SK-N-MC (cell line): ENCODE results near the gene SVBP.
A peak's percentile ranks its signal among the peaks of the same experiment; 100 is the strongest.

Experiments
- DNase-seq: peaks from one replicate; pipeline ENCODE4 v3.0.0-alpha.2; 2011; ENCODE audit warnings: low read depth, low spot score
- H3K27ac ChIP-seq: fragments of 200-600 bp; sonication (generic); 2 replicates; pipeline ENCODE4 v1.5.1; 2016; ENCODE audit warnings: mixed run types
- H3K36me3 ChIP-seq: fragments of 200-600 bp; sonication (generic); 2 replicates; pipeline ENCODE4 v1.6.1; 2017; ENCODE audit warnings: antibody characterized with exemption, low read length, mixed read lengths; ENCODE audit not compliant: insufficient read depth
- H3K4me3 ChIP-seq: fragments of 200-600 bp; sonication (generic); 2 replicates; pipeline ENCODE4 v1.5.1; 2016
- H3K9ac ChIP-seq: fragments of 200-600 bp; sonication (generic); 2 replicates; pipeline ENCODE4 v1.8.0; 2017; ENCODE audit warnings: mixed run types, mixed read lengths; ENCODE audit not compliant: insufficient read length
- H3K9me3 ChIP-seq: fragments of 200-600 bp; sonication (generic); 2 replicates; pipeline ENCODE4 v1.6.1; 2017; ENCODE audit warnings: low read depth, mild to moderate bottlenecking, antibody characterized with exemption, low read length, moderate library complexity, mixed read lengths
- EZH2 ChIP-seq: fragments of 200-600 bp; sonication (generic); IDR thresholded peaks from one replicate; pipeline ENCODE4 v1.6.1; 2017; ENCODE audit warnings: antibody characterized with exemption
- FOXP2 ChIP-seq: optimal IDR thresholded peaks from 2 replicates; pipeline ENCODE3; 2011; ENCODE audit warnings: mild to moderate bottlenecking, moderate library complexity; ENCODE audit not compliant: insufficient read depth; ENCODE audit errors: extremely low read length, control extremely low read depth
- POLR2AphosphoS5 ChIP-seq: IDR thresholded peaks from 2 replicates; pipeline ENCODE4 v1.6.1; 2012; ENCODE audit warnings: mild to moderate bottlenecking, low read depth, low read length, borderline replicate concordance

SVBP gene

DNA sequence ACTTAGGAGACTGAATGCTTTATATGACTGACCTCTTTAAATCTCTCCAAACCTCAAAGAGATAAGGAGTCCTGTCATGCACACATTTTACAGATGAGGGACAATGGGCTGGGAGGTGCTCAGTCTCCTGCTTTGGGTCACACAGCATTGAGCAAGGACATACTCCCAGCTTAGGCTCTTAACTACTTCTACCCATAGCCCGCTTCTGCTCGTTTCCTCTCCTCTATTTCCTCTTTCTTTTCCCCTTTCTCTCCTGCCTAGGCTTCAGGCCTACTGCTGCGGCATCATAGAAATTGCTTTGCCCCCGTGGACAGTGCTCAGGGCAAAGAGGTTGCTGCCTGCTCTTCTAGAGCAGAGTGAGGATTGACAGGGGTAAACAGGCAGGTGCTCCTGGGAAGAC is 16.8 kb upstream of the SVBP start:
- H3K9me3 ChIP-seq: no peaks in the 10 kb centered on the region
- TF ChIP-seq EZH2: no peak
- TF ChIP-seq POLR2AphosphoS5: no peak
- TF ChIP-seq FOXP2: no peak
- H3K27ac ChIP-seq: no peak overlapping the region
- DNase-seq: no peak
- H3K4me3 ChIP-seq: no peak overlapping the region
- no peak overlapping the region for H3K9ac ChIP-seq
- H3K36me3 ChIP-seq: no peaks in the 10 kb centered on the region

DNA sequence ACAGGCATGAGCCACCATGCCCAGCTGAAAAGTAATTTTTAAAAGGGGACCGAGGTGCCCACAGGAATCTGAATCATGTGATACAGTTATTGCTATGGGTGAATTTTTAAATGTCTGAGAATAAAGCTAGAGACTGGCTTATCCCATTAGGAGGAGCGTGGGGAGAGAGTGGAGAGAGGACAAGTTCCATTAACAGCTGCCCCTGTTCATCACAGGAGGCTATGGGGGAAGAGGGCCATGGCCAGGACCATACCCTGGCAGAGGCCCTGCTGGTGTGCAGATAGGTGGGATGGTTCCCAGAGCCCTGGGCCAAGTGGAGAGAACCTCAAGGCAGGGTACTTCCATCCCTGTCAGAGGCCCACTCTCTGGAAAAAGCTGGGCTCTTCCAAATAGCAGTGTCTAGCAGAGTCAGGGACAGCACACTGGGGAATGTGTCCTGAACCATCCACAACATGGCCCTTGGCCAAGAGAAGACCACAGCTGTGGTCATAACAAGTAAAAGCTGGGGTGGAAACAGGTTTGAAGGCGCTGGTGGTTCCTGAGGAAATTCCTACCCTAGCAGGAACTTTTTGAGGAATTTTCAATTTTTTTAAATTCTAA is 15.5 kb upstream of the SVBP start:
- TF ChIP-seq POLR2AphosphoS5 (no peak), EZH2 (no peak), FOXP2 (no peak)
- Histone ChIP-seq H3K9ac (no peak overlapping the region), H3K4me3 (no peak overlapping the region), H3K36me3 (no peaks in the 10 kb centered on the region), H3K27ac (no peak overlapping the region), H3K9me3 (no peaks in the 10 kb centered on the region)
- DNase-seq: no peak

DNA sequence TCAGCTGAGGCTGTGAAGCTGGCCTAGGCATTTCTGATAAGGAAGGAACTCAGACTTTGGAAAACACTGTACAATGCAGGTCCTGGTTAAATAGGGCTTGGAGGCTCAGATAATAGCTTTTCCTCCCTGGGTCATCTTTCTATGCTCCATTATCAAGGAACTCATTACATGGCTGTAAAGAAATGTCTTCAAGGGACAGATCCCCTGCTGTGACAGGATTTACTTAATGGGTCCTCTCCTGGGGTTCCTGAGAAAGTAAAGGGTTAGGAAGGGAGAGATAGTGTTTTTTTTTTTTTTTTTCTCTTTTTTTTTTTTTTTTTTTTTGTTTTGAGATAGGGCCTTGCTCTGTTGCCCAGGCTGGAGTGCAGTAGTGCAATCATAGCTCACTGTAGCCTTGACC is 14.1 kb upstream of the SVBP start:
- Histone ChIP-seq H3K4me3 (no peak overlapping the region), H3K36me3 (no peaks in the 10 kb centered on the region), H3K9me3 (no peaks in the 10 kb centered on the region), H3K27ac (no peak overlapping the region), H3K9ac (no peak overlapping the region)
- TF ChIP-seq POLR2AphosphoS5 (no peak), FOXP2 (no peak), EZH2 (no peak)
- DNase-seq: no peak

DNA sequence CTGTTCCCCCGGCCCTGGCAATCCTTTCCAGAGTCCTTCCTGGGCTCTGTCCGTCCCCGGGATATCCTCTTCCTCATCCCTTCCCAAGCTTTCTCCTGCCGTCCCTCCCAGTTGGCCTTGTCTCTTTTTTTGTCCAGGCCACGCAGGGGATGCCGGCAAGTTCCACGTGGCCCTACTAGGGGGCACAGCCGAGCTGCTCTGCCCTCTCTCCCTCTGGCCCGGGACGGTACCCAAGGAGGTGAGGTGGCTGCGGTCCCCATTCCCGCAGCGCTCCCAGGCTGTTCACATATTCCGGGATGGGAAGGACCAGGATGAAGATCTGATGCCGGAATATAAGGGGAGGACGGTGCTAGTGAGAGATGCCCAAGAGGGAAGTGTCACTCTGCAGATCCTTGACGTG is 13.4 kb upstream of the SVBP start:
- Histone ChIP-seq H3K36me3 (no peaks in the 10 kb centered on the region), H3K27ac (no peak overlapping the region), H3K9ac (no peak overlapping the region), H3K4me3 (no peak overlapping the region), H3K9me3 (no peaks in the 10 kb centered on the region)
- TF ChIP-seq FOXP2 (no peak), EZH2 (no peak), POLR2AphosphoS5 (no peak)
- DNase-seq: no peak

DNA sequence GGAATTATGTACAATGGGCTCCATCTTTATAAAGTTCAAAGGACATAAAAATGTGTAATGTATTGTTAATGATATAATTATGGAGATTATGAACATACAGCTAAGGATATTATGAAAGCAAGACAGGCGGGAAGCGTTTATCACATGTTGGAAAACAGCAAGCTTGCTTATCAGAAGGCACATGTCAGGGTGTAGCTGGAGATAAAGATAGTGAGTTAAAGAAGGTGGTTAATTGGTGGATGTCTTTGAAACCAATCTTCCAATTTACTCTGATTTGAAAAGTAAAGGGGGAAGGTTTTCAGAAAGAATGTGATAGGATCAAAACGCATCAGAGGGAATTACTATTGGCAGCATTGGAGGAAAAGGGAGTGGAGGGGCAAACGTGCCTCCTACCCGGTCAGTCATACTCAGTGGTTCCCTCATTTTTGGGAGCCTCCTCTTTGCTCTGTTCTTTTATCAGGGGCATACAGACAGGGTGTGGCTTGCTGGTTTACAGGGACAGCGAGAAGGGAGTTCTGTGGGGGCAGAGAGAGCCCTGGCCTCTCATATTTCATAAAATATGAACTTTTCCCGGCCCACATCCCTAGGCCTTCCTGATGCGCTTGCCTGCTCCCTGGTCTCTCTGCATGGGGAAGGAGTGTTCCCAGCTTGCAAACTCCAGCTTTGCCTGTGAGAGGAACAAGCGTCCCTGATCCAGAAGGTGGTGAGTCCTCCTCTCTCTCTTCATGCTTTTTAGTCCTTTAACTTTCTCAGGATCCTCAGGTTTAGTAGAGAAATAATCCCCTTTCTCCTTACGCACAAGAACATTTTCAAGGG is 8.0 kb upstream of the SVBP start:
- H3K36me3 ChIP-seq: 0 out of 2 replicates have a peak, but pooled peaks cover 4% of the 10 kb centered on the region
- H3K4me3 ChIP-seq: no peak overlapping the region
- DNase-seq: no peak
- H3K9me3 ChIP-seq: no peaks in the 10 kb centered on the region; the same call in 1 of the 2 replicates
- H3K9ac ChIP-seq: no peak overlapping the region
- TF ChIP-seq FOXP2 (no peak), EZH2 (no peak), POLR2AphosphoS5 (no peak)
- no peak overlapping the region for H3K27ac ChIP-seq

DNA sequence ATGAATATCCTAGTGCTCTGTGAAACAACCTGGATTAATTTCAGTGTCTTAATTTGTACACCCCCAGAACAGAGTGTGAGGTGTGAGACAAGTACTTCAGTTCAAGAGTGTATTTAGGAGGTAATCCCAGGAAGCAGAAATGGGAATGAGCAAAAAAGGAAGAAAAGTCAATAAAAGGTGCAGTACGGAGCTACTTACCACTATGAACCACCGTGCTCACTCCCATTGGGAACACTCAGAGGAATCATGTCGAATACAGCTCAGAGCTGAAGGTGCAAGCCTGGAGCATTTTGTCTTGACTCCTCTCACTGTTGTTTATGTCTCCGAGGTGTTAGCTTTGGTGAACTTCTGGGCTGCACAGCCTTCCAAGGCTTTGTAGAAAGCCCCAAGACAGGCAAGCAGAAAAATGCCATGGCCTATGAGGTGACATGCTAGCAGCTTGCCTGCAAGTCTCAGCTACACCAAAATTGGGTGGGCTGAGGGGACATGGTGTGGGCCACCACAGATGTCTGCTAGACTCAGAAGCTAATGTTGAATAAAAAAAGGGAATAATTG is 7.4 kb upstream of the SVBP start:
- H3K9ac ChIP-seq: no peak overlapping the region
- H3K9me3 ChIP-seq: no peaks in the 10 kb centered on the region; the same call in 1 of the 2 replicates
- no peak overlapping the region for H3K4me3 ChIP-seq
- H3K27ac ChIP-seq: no peak overlapping the region
- no peak for DNase-seq
- no peak for TF ChIP-seq EZH2
- no peak for TF ChIP-seq FOXP2
- TF ChIP-seq POLR2AphosphoS5: no peak
- H3K36me3 ChIP-seq: 0 out of 2 replicates have a peak, but pooled peaks cover 4% of the 10 kb centered on the region

DNA sequence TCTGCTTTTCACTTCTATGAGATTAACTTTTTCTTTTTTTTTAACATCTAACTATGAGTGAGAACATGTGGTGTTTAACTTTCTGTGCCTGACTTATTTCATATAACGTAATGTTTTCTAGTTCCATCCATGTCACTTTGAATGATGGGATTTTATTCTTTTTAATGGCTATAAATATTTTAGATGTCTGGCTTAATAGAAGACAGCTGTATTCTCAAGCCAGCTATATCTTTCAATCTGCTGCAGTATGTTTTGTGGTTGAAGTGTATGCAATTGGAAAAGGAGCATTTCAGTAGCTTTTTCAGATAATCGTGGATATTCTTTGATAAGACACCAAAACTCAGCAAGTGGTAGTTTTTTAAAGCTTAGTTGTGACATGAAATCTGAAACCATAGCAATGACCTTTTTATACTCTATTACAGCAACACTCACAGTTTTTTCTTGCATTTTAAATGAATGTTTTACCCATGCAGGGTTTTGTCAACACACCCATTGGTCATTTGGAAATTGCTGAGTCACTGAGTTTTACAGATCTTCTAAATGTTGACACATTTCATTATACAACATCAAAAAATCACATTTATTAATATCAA is 5.7 kb upstream of the SVBP start:
- Histone ChIP-seq H3K9ac (no peak overlapping the region), H3K27ac (peak overlapping the region; percentile 76)
- DNase-seq: peak; percentile 62

DNA sequence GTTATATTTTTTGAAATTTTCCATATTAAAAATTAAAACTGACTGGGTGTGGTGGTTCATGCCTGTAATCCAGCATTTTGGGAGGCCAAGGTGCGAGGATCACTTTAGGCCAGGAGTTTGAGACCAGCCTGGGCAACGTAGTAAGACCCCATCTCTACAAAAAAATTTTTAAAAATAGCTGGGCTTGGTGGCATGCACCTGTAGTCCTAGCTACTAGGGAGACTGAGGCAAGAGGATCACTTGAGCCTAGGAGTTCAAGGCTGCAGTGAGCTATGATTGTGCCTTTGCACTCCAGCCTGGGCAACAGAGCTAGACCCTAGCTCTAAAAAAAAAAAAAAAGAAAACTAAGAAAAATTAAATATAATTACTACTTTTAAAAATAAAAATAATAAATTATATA is 4.5 kb upstream of the SVBP start:
- peak overlapping the region; percentile 51; the same call in 1 of the 2 replicates for H3K27ac ChIP-seq
- no peak overlapping the region for H3K9ac ChIP-seq
- no peaks in the 10 kb centered on the region; the same call in 1 of the 2 replicates for H3K9me3 ChIP-seq
- no peak for DNase-seq
- H3K36me3 ChIP-seq: 0 out of 2 replicates have a peak, but pooled peaks cover 4% of the 10 kb centered on the region
- no peak for TF ChIP-seq FOXP2
- TF ChIP-seq POLR2AphosphoS5: no peak
- no peak for TF ChIP-seq EZH2
- H3K4me3 ChIP-seq: no peak overlapping the region

More for the DNA sequence above, 5.7 kb upstream of the SVBP start:
- no peaks in the 10 kb centered on the region; the same call in 1 of the 2 replicates for H3K9me3 ChIP-seq
- TF ChIP-seq EZH2 (no peak), POLR2AphosphoS5 (peak; percentile 24; the same call in 1 of the 2 replicates)
- 0 out of 2 replicates have a peak, but pooled peaks cover 4% of the 10 kb centered on the region for H3K36me3 ChIP-seq
- peak overlapping the region; percentile 39 for H3K4me3 ChIP-seq
